Measurements from ENCODE around the gene EVA1C.

GRCh38 chr21:32537569-32537881 is 125.0 kb downstream of the EVA1C start:
- TF ChIP-seq TCF12 (IDR thresholded peaks at IDR 0.05; ENCODE audit: low read depth) (no peak), EGR1 (IDR thresholded peaks at IDR 0.05) (no peak), FOXM1 (IDR thresholded peaks at IDR 0.05; ENCODE audit: borderline replicate concordance, low read depth) (no peak), NFIC (IDR thresholded peaks at IDR 0.05) (no peak), TEAD4 (IDR thresholded peaks at IDR 0.05) (no peak)
- TF ChIP-seq, protein P1, sequence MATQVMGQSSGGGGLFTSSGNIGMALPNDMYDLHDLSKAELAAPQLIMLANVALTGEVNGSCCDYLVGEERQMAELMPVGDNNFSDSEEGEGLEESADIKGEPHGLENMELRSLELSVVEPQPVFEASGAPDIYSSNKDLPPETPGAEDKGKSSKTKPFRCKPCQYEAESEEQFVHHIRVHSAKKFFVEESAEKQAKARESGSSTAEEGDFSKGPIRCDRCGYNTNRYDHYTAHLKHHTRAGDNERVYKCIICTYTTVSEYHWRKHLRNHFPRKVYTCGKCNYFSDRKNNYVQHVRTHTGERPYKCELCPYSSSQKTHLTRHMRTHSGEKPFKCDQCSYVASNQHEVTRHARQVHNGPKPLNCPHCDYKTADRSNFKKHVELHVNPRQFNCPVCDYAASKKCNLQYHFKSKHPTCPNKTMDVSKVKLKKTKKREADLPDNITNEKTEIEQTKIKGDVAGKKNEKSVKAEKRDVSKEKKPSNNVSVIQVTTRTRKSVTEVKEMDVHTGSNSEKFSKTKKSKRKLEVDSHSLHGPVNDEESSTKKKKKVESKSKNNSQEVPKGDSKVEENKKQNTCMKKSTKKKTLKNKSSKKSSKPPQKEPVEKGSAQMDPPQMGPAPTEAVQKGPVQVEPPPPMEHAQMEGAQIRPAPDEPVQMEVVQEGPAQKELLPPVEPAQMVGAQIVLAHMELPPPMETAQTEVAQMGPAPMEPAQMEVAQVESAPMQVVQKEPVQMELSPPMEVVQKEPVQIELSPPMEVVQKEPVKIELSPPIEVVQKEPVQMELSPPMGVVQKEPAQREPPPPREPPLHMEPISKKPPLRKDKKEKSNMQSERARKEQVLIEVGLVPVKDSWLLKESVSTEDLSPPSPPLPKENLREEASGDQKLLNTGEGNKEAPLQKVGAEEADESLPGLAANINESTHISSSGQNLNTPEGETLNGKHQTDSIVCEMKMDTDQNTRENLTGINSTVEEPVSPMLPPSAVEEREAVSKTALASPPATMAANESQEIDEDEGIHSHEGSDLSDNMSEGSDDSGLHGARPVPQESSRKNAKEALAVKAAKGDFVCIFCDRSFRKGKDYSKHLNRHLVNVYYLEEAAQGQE (IDR thresholded peaks at IDR 0.05; ENCODE audit: low read depth): no peak
- TF ChIP-seq, protein P2, sequence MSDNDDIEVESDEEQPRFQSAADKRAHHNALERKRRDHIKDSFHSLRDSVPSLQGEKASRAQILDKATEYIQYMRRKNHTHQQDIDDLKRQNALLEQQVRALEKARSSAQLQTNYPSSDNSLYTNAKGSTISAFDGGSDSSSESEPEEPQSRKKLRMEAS (IDR thresholded peaks at IDR 0.05): no peak
